ENCODE data around the gene PCID2. TPM values are rescaled to one million over a fixed set of nuclear protein-coding genes. Genes with fewer than 3 reads are reported as not detected.

PCID2 gene
- polyA plus RNA-seq, 1 of the 3 experiments (the other 2 are of a cell fraction) = 69.8 TPM

DNA sequence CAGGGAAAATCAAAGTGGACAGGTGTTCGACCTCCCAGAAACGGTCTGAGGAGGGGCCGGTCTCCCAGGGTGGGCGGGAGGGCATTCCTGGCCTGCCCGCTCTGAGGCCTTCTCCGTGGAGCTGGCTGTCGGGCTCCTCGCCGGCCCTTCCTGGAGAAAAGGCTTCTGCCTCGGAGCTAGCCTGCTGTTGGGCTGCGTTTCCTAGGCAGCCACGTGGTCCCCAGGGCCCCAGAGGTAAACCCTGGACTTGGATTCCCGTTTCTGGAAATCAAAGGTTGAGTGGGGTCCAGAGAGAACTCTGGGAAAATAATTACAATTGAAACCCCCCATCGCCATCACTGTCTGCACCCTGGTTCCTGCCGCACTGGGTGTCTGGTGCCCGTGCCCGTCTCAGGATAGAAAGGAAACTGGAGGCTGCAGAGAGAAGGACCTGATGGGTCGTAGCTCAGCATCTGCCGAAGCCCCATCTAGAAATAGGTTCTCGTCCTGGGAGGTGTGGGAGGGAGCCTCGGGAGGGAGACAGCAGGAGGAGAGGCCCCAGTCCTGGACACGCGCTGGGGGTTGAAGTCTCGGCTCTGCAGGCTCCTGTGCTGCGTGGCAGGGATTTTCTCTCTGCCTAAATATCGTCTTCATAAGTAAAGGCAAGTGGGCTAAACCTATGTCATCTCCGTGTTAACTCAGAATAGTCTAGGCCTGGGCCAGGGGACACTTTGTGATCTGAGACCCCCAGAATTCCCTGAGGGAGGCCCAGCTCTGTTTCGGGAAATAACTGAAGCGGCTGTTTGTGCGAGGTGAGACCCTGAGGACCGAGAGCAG, 57.7 kb downstream of the PCID2 start (continued):
- TF ChIP-seq TAF1 (IDR thresholded peaks at IDR 0.05; ENCODE audit: borderline replicate concordance, low read depth, low read length) (no peak), SMC3 (IDR thresholded peaks at IDR 0.05; ENCODE audit: low read depth, low read length) (no peak), RFX5 (IDR thresholded peaks at IDR 0.05; ENCODE audit: low read length) (no peak), FOXM1 (IDR thresholded peaks at IDR 0.05; ENCODE audit: low read depth) (no peak), GATA2 (CRISPR knock-in tag; IDR thresholded peaks at IDR 0.05) (no peak), RAD21 (IDR thresholded peaks at IDR 0.05; ENCODE audit: low read length) (no peak), SIN3A (IDR thresholded peaks at IDR 0.05; ENCODE audit: borderline replicate concordance, low read depth, low read length) (no peak)
- TF ChIP-seq, protein P1, sequence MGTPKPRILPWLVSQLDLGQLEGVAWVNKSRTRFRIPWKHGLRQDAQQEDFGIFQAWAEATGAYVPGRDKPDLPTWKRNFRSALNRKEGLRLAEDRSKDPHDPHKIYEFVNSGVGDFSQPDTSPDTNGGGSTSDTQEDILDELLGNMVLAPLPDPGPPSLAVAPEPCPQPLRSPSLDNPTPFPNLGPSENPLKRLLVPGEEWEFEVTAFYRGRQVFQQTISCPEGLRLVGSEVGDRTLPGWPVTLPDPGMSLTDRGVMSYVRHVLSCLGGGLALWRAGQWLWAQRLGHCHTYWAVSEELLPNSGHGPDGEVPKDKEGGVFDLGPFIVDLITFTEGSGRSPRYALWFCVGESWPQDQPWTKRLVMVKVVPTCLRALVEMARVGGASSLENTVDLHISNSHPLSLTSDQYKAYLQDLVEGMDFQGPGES (IDR thresholded peaks at IDR 0.05; ENCODE audit: low read depth, low read length) = no peak
- TF ChIP-seq, protein P2, sequence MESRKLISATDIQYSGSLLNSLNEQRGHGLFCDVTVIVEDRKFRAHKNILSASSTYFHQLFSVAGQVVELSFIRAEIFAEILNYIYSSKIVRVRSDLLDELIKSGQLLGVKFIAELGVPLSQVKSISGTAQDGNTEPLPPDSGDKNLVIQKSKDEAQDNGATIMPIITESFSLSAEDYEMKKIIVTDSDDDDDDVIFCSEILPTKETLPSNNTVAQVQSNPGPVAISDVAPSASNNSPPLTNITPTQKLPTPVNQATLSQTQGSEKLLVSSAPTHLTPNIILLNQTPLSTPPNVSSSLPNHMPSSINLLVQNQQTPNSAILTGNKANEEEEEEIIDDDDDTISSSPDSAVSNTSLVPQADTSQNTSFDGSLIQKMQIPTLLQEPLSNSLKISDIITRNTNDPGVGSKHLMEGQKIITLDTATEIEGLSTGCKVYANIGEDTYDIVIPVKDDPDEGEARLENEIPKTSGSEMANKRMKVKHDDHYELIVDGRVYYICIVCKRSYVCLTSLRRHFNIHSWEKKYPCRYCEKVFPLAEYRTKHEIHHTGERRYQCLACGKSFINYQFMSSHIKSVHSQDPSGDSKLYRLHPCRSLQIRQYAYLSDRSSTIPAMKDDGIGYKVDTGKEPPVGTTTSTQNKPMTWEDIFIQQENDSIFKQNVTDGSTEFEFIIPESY (IDR thresholded peaks at IDR 0.05; ENCODE audit: borderline replicate concordance, low read depth) = no peak

DNA sequence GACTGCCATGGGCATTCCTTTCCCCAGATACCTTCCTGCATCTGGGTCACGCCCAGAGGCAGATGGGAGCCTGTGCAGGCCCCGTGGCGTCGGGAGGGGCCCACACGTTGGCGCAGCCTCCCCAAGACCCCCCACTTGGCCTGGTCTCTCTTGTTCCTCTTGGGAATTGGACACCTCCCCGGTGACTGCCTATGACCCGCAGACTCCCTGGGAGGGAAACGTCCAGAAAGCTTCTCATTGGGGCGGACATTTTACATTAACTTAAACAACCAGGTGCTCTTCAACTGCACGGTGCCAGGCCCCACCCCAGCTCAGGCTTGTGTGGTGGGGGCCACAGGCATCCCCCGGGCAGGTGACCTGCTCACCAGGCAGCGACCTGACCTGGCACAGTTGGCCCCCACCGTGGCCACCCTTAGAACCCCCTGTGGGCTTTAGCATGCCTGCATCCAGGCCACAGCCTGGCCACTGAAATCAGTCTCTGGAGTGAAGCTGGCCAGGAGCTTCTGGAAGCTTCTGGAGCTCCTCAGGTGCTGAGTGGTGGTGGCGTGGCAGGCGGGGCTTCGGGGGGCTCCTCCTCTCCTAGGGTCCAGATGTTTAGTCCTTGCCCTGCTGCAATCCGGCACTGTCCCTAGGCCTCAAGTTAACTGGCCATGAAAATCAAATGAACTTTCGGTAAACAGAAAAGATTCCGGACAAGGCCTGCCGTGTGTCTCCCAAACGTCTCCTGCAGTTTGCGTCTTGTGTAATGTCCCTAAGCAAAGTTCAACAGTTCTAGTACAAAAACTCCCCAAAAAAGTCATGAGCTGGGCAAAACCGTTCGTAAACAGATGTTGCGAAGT, 58.5 kb downstream of the PCID2 start:
- Histone ChIP-seq H3F3A (replicated peaks; ENCODE audit: insufficient read depth) (peaks cover 6% of the 10 kb centered on the region), H4K20me1 (ENCODE audit: insufficient read depth) (no peaks in the 10 kb centered on the region), H3K9ac (no peak overlapping the region), H3K4me2 (no peak overlapping the region), H3K27ac (ENCODE audit: low read depth in 2 of 2, low read length in 1 of 2) (no peak overlapping the region), H3K9me2 (no peaks in the 10 kb centered on the region), H3K27me3 (ENCODE audit: insufficient read depth) (no peaks in the 10 kb centered on the region), H2AFZ (ENCODE audit: low read depth) (no peak overlapping the region), H3K36me3 (replicated peaks in 1 of 2; ENCODE audit: control insufficient read depth in 1 of 2, insufficient read depth in 2 of 2, low read length in 1 of 2) (no peaks in the 10 kb centered on the region), H3K79me2 (ENCODE audit: insufficient read depth) (no peaks in the 10 kb centered on the region), H3K9me3 (no peaks in the 10 kb centered on the region), H3K4me1 (ENCODE audit: control insufficient read depth in 1 of 2, insufficient read depth in 2 of 2, low read depth in 1 of 2, low read length in 1 of 2) (peaks cover 5 to 13% of the 10 kb centered on the region in 2 experiments; a peak in 1 of 4 replicates), H3K4me3 (ENCODE audit: low read depth in 2 of 2, low read length in 1 of 2) (no peak overlapping the region)
- ChIA-PET POLR2A (no interaction called here), CTCF (interaction anchor here (1.1 to 1.7 kb wide), 2 partner anchors 207 to 275 kb away, joined by 3 to 4 read pairs; no protein-coding TSS in a partner anchor)
- DNase-seq = no peak
- 89% methylated on average over 19 of the region's 26 CpGs for WGBS (ENCODE audit: low lambda C conversion rate)
- TF ChIP-seq, protein P3, sequence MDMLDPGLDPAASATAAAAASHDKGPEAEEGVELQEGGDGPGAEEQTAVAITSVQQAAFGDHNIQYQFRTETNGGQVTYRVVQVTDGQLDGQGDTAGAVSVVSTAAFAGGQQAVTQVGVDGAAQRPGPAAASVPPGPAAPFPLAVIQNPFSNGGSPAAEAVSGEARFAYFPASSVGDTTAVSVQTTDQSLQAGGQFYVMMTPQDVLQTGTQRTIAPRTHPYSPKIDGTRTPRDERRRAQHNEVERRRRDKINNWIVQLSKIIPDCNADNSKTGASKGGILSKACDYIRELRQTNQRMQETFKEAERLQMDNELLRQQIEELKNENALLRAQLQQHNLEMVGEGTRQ (IDR thresholded peaks at IDR 0.05; ENCODE audit: borderline replicate concordance, low read depth, low read length) = no peak
- no peak for TF ChIP-seq FOSL2 (IDR thresholded peaks at IDR 0.05; ENCODE audit: borderline replicate concordance, low read depth)

Data from SK-N-SH (cell line).